ENCODE results near the gene KLF9.

DNA sequence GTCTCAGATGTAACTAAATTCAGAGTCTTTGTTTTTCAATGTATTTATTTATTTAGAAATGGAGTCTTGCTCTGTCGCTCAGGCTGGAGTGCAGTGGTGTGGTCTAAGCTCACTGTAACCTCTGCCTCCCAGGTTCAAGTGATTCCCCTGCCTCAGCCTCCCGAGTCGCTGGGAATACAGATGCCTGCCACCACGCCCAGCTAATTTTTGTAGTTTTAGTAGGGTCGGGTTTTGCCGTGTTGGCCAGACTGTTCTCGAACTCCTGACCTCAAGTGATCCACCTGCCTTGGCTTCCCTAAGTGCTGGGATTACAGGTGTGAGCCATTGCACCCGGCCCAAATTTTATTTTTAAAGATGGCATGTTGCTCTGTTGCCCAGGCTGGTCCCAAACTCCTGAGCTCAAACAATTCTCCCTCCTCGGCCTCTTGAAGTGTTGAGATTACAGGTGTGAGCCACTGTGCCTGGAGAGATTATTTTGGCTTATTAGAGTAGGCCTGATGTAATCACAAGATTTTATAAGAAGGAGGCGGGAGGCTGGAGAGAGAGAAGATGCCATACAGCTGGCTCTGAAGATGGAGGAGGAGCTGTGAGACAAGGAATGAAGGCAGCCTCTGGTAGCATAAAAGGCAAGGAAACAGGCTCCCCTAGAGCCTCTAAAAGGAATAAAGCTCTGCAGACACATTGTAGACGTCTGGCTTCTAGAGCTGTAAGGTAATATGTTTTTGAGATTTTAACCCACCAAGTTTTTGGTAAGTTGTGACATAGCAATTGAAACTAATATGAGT lies 12.9 kb upstream of the KLF9 start:
- TF ChIP-seq EZH2 (IDR thresholded peaks at IDR 0.05; ENCODE audit: borderline replicate concordance, insufficient read depth, low read depth, low read length, poor library complexity, severe bottlenecking): no peak
- TF ChIP-seq, protein P1, sequence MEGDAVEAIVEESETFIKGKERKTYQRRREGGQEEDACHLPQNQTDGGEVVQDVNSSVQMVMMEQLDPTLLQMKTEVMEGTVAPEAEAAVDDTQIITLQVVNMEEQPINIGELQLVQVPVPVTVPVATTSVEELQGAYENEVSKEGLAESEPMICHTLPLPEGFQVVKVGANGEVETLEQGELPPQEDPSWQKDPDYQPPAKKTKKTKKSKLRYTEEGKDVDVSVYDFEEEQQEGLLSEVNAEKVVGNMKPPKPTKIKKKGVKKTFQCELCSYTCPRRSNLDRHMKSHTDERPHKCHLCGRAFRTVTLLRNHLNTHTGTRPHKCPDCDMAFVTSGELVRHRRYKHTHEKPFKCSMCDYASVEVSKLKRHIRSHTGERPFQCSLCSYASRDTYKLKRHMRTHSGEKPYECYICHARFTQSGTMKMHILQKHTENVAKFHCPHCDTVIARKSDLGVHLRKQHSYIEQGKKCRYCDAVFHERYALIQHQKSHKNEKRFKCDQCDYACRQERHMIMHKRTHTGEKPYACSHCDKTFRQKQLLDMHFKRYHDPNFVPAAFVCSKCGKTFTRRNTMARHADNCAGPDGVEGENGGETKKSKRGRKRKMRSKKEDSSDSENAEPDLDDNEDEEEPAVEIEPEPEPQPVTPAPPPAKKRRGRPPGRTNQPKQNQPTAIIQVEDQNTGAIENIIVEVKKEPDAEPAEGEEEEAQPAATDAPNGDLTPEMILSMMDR (IDR thresholded peaks at IDR 0.05): no peak

Measured in B cell (primary cell).